ENCODE results near the gene VTA1.

DNA sequence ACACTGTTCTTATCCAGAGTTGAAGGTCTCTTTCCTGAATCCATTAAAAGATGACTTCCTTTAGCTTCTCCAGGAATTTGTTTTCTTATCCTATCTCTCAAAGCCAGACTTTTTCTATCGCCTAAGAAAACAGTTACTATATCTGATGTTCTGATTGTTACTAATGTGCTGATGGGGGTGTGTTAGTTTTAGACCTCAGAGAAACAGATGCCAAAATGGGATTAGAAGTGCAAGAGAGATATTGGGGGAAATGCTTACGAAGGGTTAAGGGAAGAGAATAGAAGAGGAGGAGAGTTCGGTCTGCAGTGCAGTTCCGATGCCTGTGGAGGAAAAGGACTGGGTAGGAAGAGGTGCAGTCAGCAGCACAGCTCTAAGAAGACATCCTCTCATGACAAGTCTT, 119.0 kb downstream of the VTA1 start:
- no peak for TF ChIP-seq POLR2A (IDR thresholded peaks at IDR 0.05; ENCODE audit: low read depth, low read length)
- no peak for TF ChIP-seq POLR2AphosphoS5 (IDR thresholded peaks at IDR 0.05; ENCODE audit: low read depth, low read length)
- TF ChIP-seq TAF1 (IDR thresholded peaks at IDR 0.05; ENCODE audit: borderline replicate concordance, low read depth, low read length): no peak
